ENCODE results near the gene WIPI1. TPM values are rescaled to one million over a fixed set of nuclear protein-coding genes. Genes with fewer than 3 reads are reported as not detected.

Gene WIPI1
- total and polyA plus RNA-seq, 9 of the 15 experiments (the other 6 are each of a cell fraction or from before 2014, with no cell fraction given), result 3.7 to 23.5 (median 11.8) TPM

DNA sequence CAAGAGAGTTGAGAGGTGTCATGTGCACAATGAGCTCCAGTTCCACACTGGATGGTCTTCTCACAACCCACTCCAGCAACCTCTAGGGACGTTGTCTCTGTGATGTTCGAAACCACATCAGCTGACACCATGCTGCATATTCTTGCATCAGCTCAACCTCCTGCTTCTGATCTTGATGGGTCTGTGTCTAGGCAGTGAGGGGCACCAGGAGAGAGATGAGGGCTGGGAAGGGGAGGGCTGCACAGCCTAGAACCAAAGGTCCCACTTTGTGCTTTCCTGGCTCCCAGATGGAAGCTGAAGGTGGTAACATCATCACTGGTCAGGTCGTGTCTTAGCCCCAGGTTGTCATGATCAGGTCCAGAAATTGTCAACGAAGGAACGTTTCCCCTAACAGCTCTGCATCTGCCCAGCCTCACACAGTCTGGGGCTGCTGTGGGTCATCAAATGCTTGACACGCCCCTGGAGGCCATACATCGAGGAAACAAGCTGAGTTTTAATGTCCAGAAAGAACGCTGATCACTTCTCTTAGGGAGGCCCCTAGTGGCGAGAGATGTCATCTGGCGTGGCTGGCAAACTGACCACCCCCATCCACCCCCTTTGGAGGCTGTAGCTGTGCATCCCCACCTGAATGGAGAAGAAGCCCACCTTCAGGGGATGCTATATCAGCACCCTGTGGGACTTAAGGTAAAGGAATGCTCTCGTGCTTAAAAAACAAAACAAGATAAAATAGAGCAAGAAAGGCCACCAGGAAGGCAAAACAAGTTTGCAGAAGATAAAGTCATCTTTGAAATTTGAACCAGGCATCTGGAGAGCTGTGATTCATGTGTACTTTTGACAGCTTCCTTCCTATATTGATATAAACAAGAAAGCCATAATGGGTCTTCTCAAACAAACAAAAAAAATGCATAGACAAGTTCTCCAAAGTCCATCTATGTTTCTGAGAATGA is 58.3 kb downstream of the WIPI1 start:
- DNase-seq (ENCODE audit: extremely low read depth in 1 of 4, low spot score in 3 of 4) (peak; percentile 68 to 77 (median 76)), FAIRE-seq (peak; percentile 80), ATAC-seq (peak; percentile 98)
- H3K27ac ChIP-seq (ENCODE audit: extremely low read depth, low read depth, low read length), result no peak overlapping the region
- intact Hi-C loops (cut with micrococcal nuclease), result loop anchor here (1.0 to 10.0 kb wide), 3 partner anchors 37 to 134 kb away; no protein-coding TSS in a partner anchor
- no peak overlapping the region for H2AFZ ChIP-seq (ENCODE audit: low read depth, low read length)
- no peaks in the 10 kb centered on the region for H3K9me1 ChIP-seq (ENCODE audit: control insufficient read depth, insufficient read depth, low read length)
- H3K27me3 ChIP-seq (ENCODE audit: control insufficient read depth in 2 of 2, insufficient read depth in 2 of 2, low read length in 2 of 2), result peaks cover 17 to 44% of the 10 kb centered on the region in 2 experiments; a peak in 3 of 5 replicates
- no peak overlapping the region for H3K9ac ChIP-seq (ENCODE audit: insufficient read depth in 1 of 2, low read depth in 2 of 2, low read length in 2 of 2)
- 1% methylated on average over 11 of the region's 11 CpGs for WGBS (ENCODE audit: insufficient coverage, low coverage, missing lambda C conversion rate)
- no peak overlapping the region; the same call in 1 of the 2 replicates for H3K4me2 ChIP-seq (ENCODE audit: insufficient read depth, low read length)
- no peaks in the 10 kb centered on the region for H3K36me3 ChIP-seq (ENCODE audit: control insufficient read depth, insufficient read depth, low read length)
- 0 out of 5 replicates have a peak, but pooled peaks cover 0 to 4% of the 10 kb centered on the region in 2 experiments for H3K4me1 ChIP-seq (replicated peaks in 1 of 2; ENCODE audit: control insufficient read depth in 2 of 2, insufficient read depth in 2 of 2, low read length in 2 of 2)
- no peak overlapping the region for H3K4me3 ChIP-seq
- no TSS peak for BruUV-seq (replicated peaks)
- no peaks in the 10 kb centered on the region for H3K9me3 ChIP-seq (replicated peaks; ENCODE audit: control insufficient read depth, insufficient read depth, low read depth, low read length)
- in situ Hi-C loops (cut with MboI), result no loop called here
- no peaks in the 10 kb centered on the region for H4K20me1 ChIP-seq (replicated peaks; ENCODE audit: control insufficient read depth, insufficient read depth, low read length)
- POLR2A ChIA-PET, result interaction anchor here (1.0 to 1.3 kb wide), 2 partner anchors 10 to 219 kb away, joined by 4 read pairs; no protein-coding TSS in a partner anchor
- no peaks in the 10 kb centered on the region for H3K79me2 ChIP-seq (ENCODE audit: control insufficient read depth, insufficient read depth, low read length)
- CTCF ChIA-PET (ENCODE audit: low intra/inter-chr PET ratio), result interaction anchor here (0.7 to 1.9 kb wide), 3 partner anchors 37 to 136 kb away, joined by 3 to 12 read pairs (median 3); no protein-coding TSS in a partner anchor
- TF ChIP-seq NCOA4 (IDR thresholded peaks at IDR 0.05; ENCODE audit: partially characterized antibody), result no peak
- TF ChIP-seq SRSF7 (optimal IDR thresholded peaks at IDR 0.05; ENCODE audit: low read depth, low read length), result no peak
- TF ChIP-seq, protein P1, sequence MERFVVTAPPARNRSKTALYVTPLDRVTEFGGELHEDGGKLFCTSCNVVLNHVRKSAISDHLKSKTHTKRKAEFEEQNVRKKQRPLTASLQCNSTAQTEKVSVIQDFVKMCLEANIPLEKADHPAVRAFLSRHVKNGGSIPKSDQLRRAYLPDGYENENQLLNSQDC (CRISPR knock-in tag; IDR thresholded peaks at IDR 0.05), result no peak
- TF ChIP-seq, protein P2, sequence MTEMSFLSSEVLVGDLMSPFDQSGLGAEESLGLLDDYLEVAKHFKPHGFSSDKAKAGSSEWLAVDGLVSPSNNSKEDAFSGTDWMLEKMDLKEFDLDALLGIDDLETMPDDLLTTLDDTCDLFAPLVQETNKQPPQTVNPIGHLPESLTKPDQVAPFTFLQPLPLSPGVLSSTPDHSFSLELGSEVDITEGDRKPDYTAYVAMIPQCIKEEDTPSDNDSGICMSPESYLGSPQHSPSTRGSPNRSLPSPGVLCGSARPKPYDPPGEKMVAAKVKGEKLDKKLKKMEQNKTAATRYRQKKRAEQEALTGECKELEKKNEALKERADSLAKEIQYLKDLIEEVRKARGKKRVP (CRISPR knock-in tag; IDR thresholded peaks at IDR 0.05), result peak; percentile 76
- TF ChIP-seq KDM5B (IDR thresholded peaks at IDR 0.05; ENCODE audit: insufficient replicate concordance, low read depth, low read length), result no peak
- TF ChIP-seq, protein P3, sequence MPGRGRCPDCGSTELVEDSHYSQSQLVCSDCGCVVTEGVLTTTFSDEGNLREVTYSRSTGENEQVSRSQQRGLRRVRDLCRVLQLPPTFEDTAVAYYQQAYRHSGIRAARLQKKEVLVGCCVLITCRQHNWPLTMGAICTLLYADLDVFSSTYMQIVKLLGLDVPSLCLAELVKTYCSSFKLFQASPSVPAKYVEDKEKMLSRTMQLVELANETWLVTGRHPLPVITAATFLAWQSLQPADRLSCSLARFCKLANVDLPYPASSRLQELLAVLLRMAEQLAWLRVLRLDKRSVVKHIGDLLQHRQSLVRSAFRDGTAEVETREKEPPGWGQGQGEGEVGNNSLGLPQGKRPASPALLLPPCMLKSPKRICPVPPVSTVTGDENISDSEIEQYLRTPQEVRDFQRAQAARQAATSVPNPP (IDR thresholded peaks at IDR 0.05; ENCODE audit: borderline replicate concordance, insufficient read depth, insufficient read length), result no peak
- TF ChIP-seq SREBF1 (IDR thresholded peaks at IDR 0.05; ENCODE audit: borderline replicate concordance, low read depth, low read length), result no peak
- 0 out of 2 replicates have a peak, but pooled peaks have one; percentile 46 for TF ChIP-seq ZNF589 (CRISPR knock-in tag; IDR thresholded peaks at IDR 0.05; ENCODE audit: low read depth)
- TF ChIP-seq NCOA6 (IDR thresholded peaks at IDR 0.05), result no peak
- no peak for TF ChIP-seq SMAD3 (CRISPR knock-in tag; conservative IDR thresholded peaks at IDR 0.05)
- TF ChIP-seq ZC3H11A (IDR thresholded peaks at IDR 0.05; ENCODE audit: low read depth, low read length), result no peak
- TF ChIP-seq CBX5 (IDR thresholded peaks at IDR 0.05; ENCODE audit: borderline replicate concordance, low read depth), result no peak
- TF ChIP-seq, protein P4, sequence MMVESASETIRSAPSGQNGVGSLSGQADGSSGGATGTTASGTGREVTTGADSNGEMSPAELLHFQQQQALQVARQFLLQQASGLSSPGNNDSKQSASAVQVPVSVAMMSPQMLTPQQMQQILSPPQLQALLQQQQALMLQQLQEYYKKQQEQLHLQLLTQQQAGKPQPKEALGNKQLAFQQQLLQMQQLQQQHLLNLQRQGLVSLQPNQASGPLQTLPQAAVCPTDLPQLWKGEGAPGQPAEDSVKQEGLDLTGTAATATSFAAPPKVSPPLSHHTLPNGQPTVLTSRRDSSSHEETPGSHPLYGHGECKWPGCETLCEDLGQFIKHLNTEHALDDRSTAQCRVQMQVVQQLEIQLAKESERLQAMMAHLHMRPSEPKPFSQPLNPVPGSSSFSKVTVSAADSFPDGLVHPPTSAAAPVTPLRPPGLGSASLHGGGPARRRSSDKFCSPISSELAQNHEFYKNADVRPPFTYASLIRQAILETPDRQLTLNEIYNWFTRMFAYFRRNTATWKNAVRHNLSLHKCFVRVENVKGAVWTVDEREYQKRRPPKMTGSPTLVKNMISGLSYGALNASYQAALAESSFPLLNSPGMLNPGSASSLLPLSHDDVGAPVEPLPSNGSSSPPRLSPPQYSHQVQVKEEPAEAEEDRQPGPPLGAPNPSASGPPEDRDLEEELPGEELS (CRISPR knock-in tag; IDR thresholded peaks at IDR 0.05; ENCODE audit: borderline replicate concordance), result no peak
- no peak for TF ChIP-seq BRF1 (IDR thresholded peaks at IDR 0.05; ENCODE audit: borderline replicate concordance, extremely low read depth, insufficient read length)
- TF ChIP-seq TRIM24 (IDR thresholded peaks at IDR 0.05), result no peak; a peak in 1 of 4 replicates
- no peak for TF ChIP-seq PRMT5 (CRISPR knock-in tag; IDR thresholded peaks at IDR 0.05)
- TF ChIP-seq ERF (CRISPR knock-in tag; IDR thresholded peaks at IDR 0.05), result no peak

Measured in K562 (cell line).